ENCODE results near the gene HM13.

Gene HM13

GRCh38 chr20:31484001-31484400 lies 30.2 kb upstream of the HM13 start:
- no peak for DNase-seq (ENCODE audit: insufficient read length)
- TF ChIP-seq POLR2AphosphoS5 (IDR thresholded peaks at IDR 0.05; ENCODE audit: low read depth, low read length) (no peak), TAF1 (IDR thresholded peaks at IDR 0.05; ENCODE audit: borderline replicate concordance, low read depth, low read length) (no peak), POLR2A (IDR thresholded peaks at IDR 0.05; ENCODE audit: low read depth, low read length) (no peak)
- no peak for FAIRE-seq

GRCh38 chr20:31485450-31486339 lies 28.5 kb upstream of the HM13 start:
- DNase-seq (ENCODE audit: insufficient read length) (no peak), FAIRE-seq (no peak)
- no peak for TF ChIP-seq POLR2A (IDR thresholded peaks at IDR 0.05; ENCODE audit: low read depth, low read length)
- TF ChIP-seq POLR2AphosphoS5 (IDR thresholded peaks at IDR 0.05; ENCODE audit: low read depth, low read length), result no peak
- no peak for TF ChIP-seq TAF1 (IDR thresholded peaks at IDR 0.05; ENCODE audit: borderline replicate concordance, low read depth, low read length)

GRCh38 chr20:31488115-31488514 lies 26.1 kb upstream of the HM13 start:
- TF ChIP-seq TAF1 (IDR thresholded peaks at IDR 0.05; ENCODE audit: borderline replicate concordance, low read depth, low read length), result no peak
- TF ChIP-seq POLR2AphosphoS5 (IDR thresholded peaks at IDR 0.05; ENCODE audit: low read depth, low read length), result no peak
- no peak for TF ChIP-seq POLR2A (IDR thresholded peaks at IDR 0.05; ENCODE audit: low read depth, low read length)
- FAIRE-seq (no peak), DNase-seq (ENCODE audit: insufficient read length) (no peak)

- TF ChIP-seq POLR2A (IDR thresholded peaks at IDR 0.05; ENCODE audit: low read depth, low read length) (no peak), TAF1 (IDR thresholded peaks at IDR 0.05; ENCODE audit: borderline replicate concordance, low read depth, low read length) (no peak), POLR2AphosphoS5 (IDR thresholded peaks at IDR 0.05; ENCODE audit: low read depth, low read length) (no peak)
- no peak for DNase-seq (ENCODE audit: insufficient read length)
- no peak for FAIRE-seq
Measured at GRCh38 chr20:31489152-31489551, 25.1 kb upstream of the HM13 start.

- FAIRE-seq, result no peak
- no peak for TF ChIP-seq POLR2A (IDR thresholded peaks at IDR 0.05; ENCODE audit: low read depth, low read length)
- no peak for TF ChIP-seq TAF1 (IDR thresholded peaks at IDR 0.05; ENCODE audit: borderline replicate concordance, low read depth, low read length)
- TF ChIP-seq POLR2AphosphoS5 (IDR thresholded peaks at IDR 0.05; ENCODE audit: low read depth, low read length), result no peak
Measured at GRCh38 chr20:31490752-31491151, 23.5 kb upstream of the HM13 start.

GRCh38 chr20:31494131-31494530 lies 20.1 kb upstream of the HM13 start:
- no peak for FAIRE-seq
- DNase-seq (ENCODE audit: insufficient read length), result no peak
- TF ChIP-seq POLR2AphosphoS5 (IDR thresholded peaks at IDR 0.05; ENCODE audit: low read depth, low read length) (no peak), POLR2A (IDR thresholded peaks at IDR 0.05; ENCODE audit: low read depth, low read length) (no peak), TAF1 (IDR thresholded peaks at IDR 0.05; ENCODE audit: borderline replicate concordance, low read depth, low read length) (no peak)

More at GRCh38 chr20:31490752-31491151, 23.5 kb upstream of the HM13 start:
- DNase-seq (ENCODE audit: insufficient read length), result no peak

GRCh38 chr20:31496761-31497295 lies 17.4 kb upstream of the HM13 start:
- no peak for DNase-seq (ENCODE audit: insufficient read length)
- TF ChIP-seq TAF1 (IDR thresholded peaks at IDR 0.05; ENCODE audit: borderline replicate concordance, low read depth, low read length), result no peak
- no peak for TF ChIP-seq POLR2AphosphoS5 (IDR thresholded peaks at IDR 0.05; ENCODE audit: low read depth, low read length)
- TF ChIP-seq POLR2A (IDR thresholded peaks at IDR 0.05; ENCODE audit: low read depth, low read length), result no peak
- no peak for FAIRE-seq

- DNase-seq (ENCODE audit: insufficient read length), result no peak
- FAIRE-seq, result no peak
- TF ChIP-seq POLR2AphosphoS5 (IDR thresholded peaks at IDR 0.05; ENCODE audit: low read depth, low read length), result no peak
- TF ChIP-seq TAF1 (IDR thresholded peaks at IDR 0.05; ENCODE audit: borderline replicate concordance, low read depth, low read length), result no peak
- TF ChIP-seq POLR2A (IDR thresholded peaks at IDR 0.05; ENCODE audit: low read depth, low read length), result no peak
Measured at GRCh38 chr20:31497838-31498540, 16.3 kb upstream of the HM13 start.

GRCh38 chr20:31500527-31500926 lies 13.7 kb upstream of the HM13 start:
- no peak for DNase-seq (ENCODE audit: insufficient read length)
- FAIRE-seq, result no peak
- TF ChIP-seq POLR2A (IDR thresholded peaks at IDR 0.05; ENCODE audit: low read depth, low read length), result no peak
- no peak for TF ChIP-seq POLR2AphosphoS5 (IDR thresholded peaks at IDR 0.05; ENCODE audit: low read depth, low read length)
- TF ChIP-seq TAF1 (IDR thresholded peaks at IDR 0.05; ENCODE audit: borderline replicate concordance, low read depth, low read length), result no peak

GRCh38 chr20:31502884-31503673 lies 11.2 kb upstream of the HM13 start:
- DNase-seq (ENCODE audit: insufficient read length) (peak; percentile 60), FAIRE-seq (peak; percentile 38)

- no peak for FAIRE-seq
- no peak for TF ChIP-seq TAF1 (IDR thresholded peaks at IDR 0.05; ENCODE audit: borderline replicate concordance, low read depth, low read length)
- TF ChIP-seq POLR2A (IDR thresholded peaks at IDR 0.05; ENCODE audit: low read depth, low read length), result no peak
- no peak for TF ChIP-seq POLR2AphosphoS5 (IDR thresholded peaks at IDR 0.05; ENCODE audit: low read depth, low read length)
- DNase-seq (ENCODE audit: insufficient read length), result no peak
Measured at GRCh38 chr20:31505903-31506302, 8.3 kb upstream of the HM13 start.

Data from GM12892 (cell line).